Kidney (tissue), 14 donors: ENCODE data around the gene CFAP52. TPM values are rescaled to one million over a fixed set of nuclear protein-coding genes. Genes with fewer than 3 reads are reported as not detected.
A peak's percentile ranks its signal among the peaks of the same experiment; 100 is the strongest.
"Not testable (repeated sequence)": the region's sequence is repeated elsewhere in the genome, so short reads cannot be mapped to it uniquely, and the experiment has no call there.

Source experiments
- DNase-seq, 5 donors: peaks; one replicate each; pipeline ENCODE4 v3.0.0-alpha.2; 2013 to 2020
- FAIRE-seq: peaks from 2 replicates; lab custom pipeline; 2012; peaks lifted over from hg19 to GRCh38; lab: Jason Lieb, UNC
- H3K27ac ChIP-seq, 2 donors: one replicate each; pipeline ENCODE4 v1.7.0; 2013; ENCODE audit warnings: low read depth in 2 of 2, low read length in 2 of 2, inconsistent platforms in 1 of 2
- H3K27me3 ChIP-seq: one replicate; pipeline ENCODE4 v1.7.1; 2013; ENCODE audit warnings: low read length, inconsistent platforms; ENCODE audit not compliant: control insufficient read depth, insufficient read depth
- H3K36me3 ChIP-seq, 3 donors: one replicate each; pipeline versions ENCODE4 v1.7.0 to v1.7.1; 2013; ENCODE audit warnings: low read length in 3 of 3, control low read depth in 1 of 3, inconsistent platforms in 1 of 3; ENCODE audit not compliant: insufficient read depth in 3 of 3, control insufficient read depth in 2 of 3
- H3K4me1 ChIP-seq, 3 donors: one replicate each; pipeline versions ENCODE4 v1.7.0 to v1.7.1; 2013; ENCODE audit warnings: low read length in 3 of 3, inconsistent platforms in 1 of 3, low read depth in 1 of 3; ENCODE audit not compliant: control insufficient read depth in 2 of 3, insufficient read depth in 2 of 3
- H3K4me3 ChIP-seq, 3 donors: one replicate each; pipeline versions ENCODE4 v1.7.0 to v1.8.1; 2013; ENCODE audit warnings: low read length in 3 of 3, control low read depth in 1 of 3, inconsistent platforms in 1 of 3
- H3K9ac ChIP-seq, 3 donors: one replicate each; pipeline versions ENCODE4 v1.7.0 to v1.7.1; 2013; ENCODE audit warnings: low read length in 3 of 3, control low read depth in 1 of 3, inconsistent platforms in 1 of 3
- H3K9me3 ChIP-seq, 3 donors: one replicate each; pipeline versions ENCODE4 v1.7.0 to v1.7.1; 2013; ENCODE audit warnings: low read length in 3 of 3, control low read depth in 1 of 3, inconsistent platforms in 1 of 3; ENCODE audit not compliant: control insufficient read depth in 2 of 3, insufficient read depth in 1 of 3
- intact Hi-C: fragments of 100-400 bp; cut with DNase I; formaldehyde crosslinking; loops from one replicate; pipeline ENCODE4 v1.11.1; 2022
- polyA plus RNA-seq: library from polyadenylated mRNA; stranded (reverse); fragments of 350-450 nt; fragmentation: Illumina TruSeq; extraction: RNeasy Lipid Tissue Mini Kit (QIAGEN cat#74804); gene quantifications from one replicate; pipeline ENCODE4 v1.2.3, GENCODE V29; 2014; ENCODE audit warnings: low read depth, low replicate concordance; ENCODE audit not compliant: insufficient read depth
- total RNA-seq: library from RNA; stranded (reverse); fragmentation: NEBNext Ultra II Directional; extraction: Animal tissue kit (Norgen Biotek cat#: 25700); gene quantifications from one replicate; pipeline ENCODE4 v1.2.1, GENCODE V29; 2021
- TF ChIP-seq, protein P1 (sequence below): IDR thresholded peaks from 3 replicates; pipeline ENCODE4 v1.5.1; 2012; ENCODE audit warnings: mild to moderate bottlenecking, moderate library complexity, borderline replicate concordance; ENCODE audit not compliant: insufficient read depth; ENCODE audit errors: extremely low read depth
- donor health status: control.
- donor health status: control.
- donor health status: control.
- donor health status: control.
- donor health status: control.
- donor health status: DM: yes; HTN: yes; CAD: no.
- donor health status: Normal renal cell carcinoma (clear cell type).

Gene CFAP52
- total and polyA plus RNA-seq, 2 donors from 2014 or later: 1.7 TPM; not detected in 1

DNA sequence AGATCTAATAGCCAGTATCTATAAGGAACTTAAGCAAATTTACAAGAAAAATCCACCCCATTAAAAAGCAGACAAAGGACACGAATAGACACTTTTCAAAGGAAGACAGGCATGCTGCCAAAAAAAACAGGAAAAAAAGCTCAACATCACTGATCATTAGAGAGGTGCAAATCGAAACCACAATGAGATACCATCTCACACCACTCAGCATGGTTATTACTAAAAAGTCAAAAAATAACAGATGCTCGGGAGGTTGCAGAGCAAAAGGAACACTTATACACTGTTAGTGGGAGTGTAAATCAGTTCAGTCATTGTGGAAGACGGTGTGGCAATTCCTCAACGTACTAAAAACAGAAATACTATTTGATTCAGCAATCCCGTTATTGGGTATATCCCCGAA is 10.4 kb upstream of the CFAP52 start:
- no peak for FAIRE-seq
- Histone ChIP-seq H3K9me3 (no peaks in the 10 kb centered on the region), H3K9ac (no peak overlapping the region), H3K27me3 (no peaks in the 10 kb centered on the region), H3K4me1 (no peaks in the 10 kb centered on the region), H3K27ac (no peak overlapping the region), H3K4me3 (no peak overlapping the region), H3K36me3 (peaks cover 0 to 4% (median 2%) of the 10 kb centered on the region in 3 donors)
- intact Hi-C loops: no loop called here
- DNase-seq: peak in 1 of 5 donors; percentile 10
- TF ChIP-seq, protein P1, sequence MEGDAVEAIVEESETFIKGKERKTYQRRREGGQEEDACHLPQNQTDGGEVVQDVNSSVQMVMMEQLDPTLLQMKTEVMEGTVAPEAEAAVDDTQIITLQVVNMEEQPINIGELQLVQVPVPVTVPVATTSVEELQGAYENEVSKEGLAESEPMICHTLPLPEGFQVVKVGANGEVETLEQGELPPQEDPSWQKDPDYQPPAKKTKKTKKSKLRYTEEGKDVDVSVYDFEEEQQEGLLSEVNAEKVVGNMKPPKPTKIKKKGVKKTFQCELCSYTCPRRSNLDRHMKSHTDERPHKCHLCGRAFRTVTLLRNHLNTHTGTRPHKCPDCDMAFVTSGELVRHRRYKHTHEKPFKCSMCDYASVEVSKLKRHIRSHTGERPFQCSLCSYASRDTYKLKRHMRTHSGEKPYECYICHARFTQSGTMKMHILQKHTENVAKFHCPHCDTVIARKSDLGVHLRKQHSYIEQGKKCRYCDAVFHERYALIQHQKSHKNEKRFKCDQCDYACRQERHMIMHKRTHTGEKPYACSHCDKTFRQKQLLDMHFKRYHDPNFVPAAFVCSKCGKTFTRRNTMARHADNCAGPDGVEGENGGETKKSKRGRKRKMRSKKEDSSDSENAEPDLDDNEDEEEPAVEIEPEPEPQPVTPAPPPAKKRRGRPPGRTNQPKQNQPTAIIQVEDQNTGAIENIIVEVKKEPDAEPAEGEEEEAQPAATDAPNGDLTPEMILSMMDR: no peak

DNA sequence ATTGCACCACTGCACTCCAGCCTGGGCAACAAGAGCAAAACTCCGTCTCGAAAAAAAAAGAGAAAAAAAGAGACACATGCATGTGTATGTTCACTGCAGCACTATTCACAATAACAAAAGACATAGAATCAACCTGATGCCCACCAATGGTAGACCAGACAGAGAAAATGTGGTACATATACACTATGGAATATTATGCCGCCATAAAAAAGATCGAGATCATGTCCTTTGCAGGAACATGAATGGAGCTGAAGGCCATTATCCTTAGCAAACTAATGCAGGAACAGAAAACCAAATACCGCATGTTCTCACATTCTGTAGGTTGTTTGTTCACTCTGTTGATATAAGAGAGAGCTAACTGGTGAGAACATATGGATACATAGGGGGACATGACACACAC is 9.7 kb upstream of the CFAP52 start:
- H3K27ac ChIP-seq, H3K27me3 ChIP-seq, H3K9me3 ChIP-seq, DNase-seq, H3K4me1 ChIP-seq, H3K36me3 ChIP-seq, intact Hi-C loops, H3K9ac ChIP-seq, H3K4me3 ChIP-seq, FAIRE-seq: not testable (repeated sequence)

DNA sequence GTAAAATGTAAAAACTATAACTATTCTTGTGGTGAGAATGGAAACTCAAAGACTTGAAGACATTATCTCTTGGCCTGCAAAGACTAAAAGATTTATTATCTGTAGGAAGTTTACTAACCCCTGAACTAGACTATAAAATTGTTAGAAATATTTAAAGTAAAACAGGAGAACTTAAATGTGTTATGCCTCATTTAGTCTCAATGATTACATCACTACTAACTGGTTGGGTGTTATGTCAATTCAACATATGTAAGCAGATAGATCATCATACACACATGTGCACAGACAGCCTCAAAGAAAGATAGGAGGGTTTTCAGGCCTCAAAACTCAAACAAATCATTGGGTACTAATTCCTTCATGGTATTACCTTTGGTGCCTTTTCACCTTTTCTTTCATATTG is 8.4 kb upstream of the CFAP52 start:
- intact Hi-C loops: no loop called here

DNA sequence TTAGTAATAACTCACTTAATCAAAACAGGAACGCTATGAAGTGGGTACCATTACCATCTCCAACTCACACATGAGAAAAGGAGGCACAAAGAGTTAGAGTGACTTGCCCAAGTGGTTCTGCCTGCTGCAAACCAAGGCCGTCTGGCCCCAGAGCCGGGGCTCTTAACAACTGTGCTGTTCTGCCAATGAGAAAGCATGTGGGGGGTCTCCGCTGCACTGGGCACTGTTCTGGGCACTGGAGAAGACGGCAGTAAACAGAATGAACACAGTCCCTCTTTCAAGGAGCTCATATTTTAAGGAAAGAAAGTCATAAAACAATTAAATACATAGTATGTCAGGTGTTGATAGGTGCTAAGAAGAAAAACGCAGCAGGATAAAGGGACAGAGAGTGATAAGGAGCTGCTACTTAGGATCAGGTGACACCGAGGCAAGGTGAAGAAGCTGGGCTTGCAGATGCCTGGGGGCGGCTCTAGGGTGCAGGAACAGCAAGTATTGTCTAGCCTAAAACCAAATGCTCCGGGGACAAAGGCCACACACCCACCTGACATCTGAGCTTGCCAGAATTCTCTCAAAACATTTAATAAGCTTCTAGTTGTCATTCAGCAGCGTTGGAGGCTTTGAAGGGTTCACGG is 7.4 kb upstream of the CFAP52 start:
- TF ChIP-seq, protein P1: no peak

More for the DNA sequence above, 8.4 kb upstream of the CFAP52 start:
- H3K4me3 ChIP-seq: no peak overlapping the region
- H3K27me3 ChIP-seq: no peaks in the 10 kb centered on the region
- H3K9ac ChIP-seq: no peak overlapping the region
- no peaks in the 10 kb centered on the region for H3K9me3 ChIP-seq
- peaks cover 0 to 4% (median 2%) of the 10 kb centered on the region in 3 donors for H3K36me3 ChIP-seq
- H3K4me1 ChIP-seq: no peaks in the 10 kb centered on the region
- H3K27ac ChIP-seq: no peak overlapping the region
- no peak for DNase-seq
- no peak for FAIRE-seq
- TF ChIP-seq, protein P1: no peak

More for the DNA sequence above, 7.4 kb upstream of the CFAP52 start:
- DNase-seq (no peak), FAIRE-seq (no peak)
- intact Hi-C loops: no loop called here
- peaks cover 0 to 4% (median 2%) of the 10 kb centered on the region in 3 donors for H3K36me3 ChIP-seq
- H3K27ac ChIP-seq: no peak overlapping the region
- H3K9ac ChIP-seq: no peak overlapping the region
- H3K4me3 ChIP-seq: no peak overlapping the region
- H3K27me3 ChIP-seq: no peaks in the 10 kb centered on the region
- H3K4me1 ChIP-seq: no peaks in the 10 kb centered on the region
- H3K9me3 ChIP-seq: no peaks in the 10 kb centered on the region
